ENCODE data around the gene HNRNPF. TPM values are rescaled to one million over a fixed set of nuclear protein-coding genes. Genes with fewer than 3 reads are reported as not detected.

The HNRNPF gene
- total RNA-seq, 2 donors from 2014 or later: 57.8 to 78.7 TPM

GRCh38 chr10:43415544-43415943 is 6.6 kb upstream of the HNRNPF start:
- Histone ChIP-seq H3K9me3 (no peaks in the 10 kb centered on the region), H3K27ac (no peak overlapping the region), H3K36me3 (no peaks in the 10 kb centered on the region), H3K27me3 (no peaks in the 10 kb centered on the region), H3K4me3 (no peak overlapping the region), H3K4me1 (peaks cover 0 to 7% of the 10 kb centered on the region in 2 donors)
- no peak for TF ChIP-seq CTCF (IDR thresholded peaks at IDR 0.05)
- DNase-seq (ENCODE audit: low spot score): no peak

GRCh38 chr10:43411536-43411935 is 2.5 kb upstream of the HNRNPF start:
- no peaks in the 10 kb centered on the region for H3K9me3 ChIP-seq
- H3K4me1 ChIP-seq: peaks cover 0 to 20% of the 10 kb centered on the region in 2 donors
- no peaks in the 10 kb centered on the region for H3K27me3 ChIP-seq
- no peak for TF ChIP-seq CTCF (IDR thresholded peaks at IDR 0.05)
- no peak overlapping the region for H3K27ac ChIP-seq
- DNase-seq (ENCODE audit: low spot score): no peak
- no peaks in the 10 kb centered on the region for H3K36me3 ChIP-seq
- H3K4me3 ChIP-seq: no peak overlapping the region

GRCh38 chr10:43410345-43410744 is 1.4 kb upstream of the HNRNPF start:
- no peaks in the 10 kb centered on the region for H3K36me3 ChIP-seq
- H3K27ac ChIP-seq: no peak overlapping the region
- no peak for DNase-seq (ENCODE audit: low spot score)
- H3K9me3 ChIP-seq: no peaks in the 10 kb centered on the region
- no peak overlapping the region for H3K4me3 ChIP-seq
- no peaks in the 10 kb centered on the region for H3K27me3 ChIP-seq
- TF ChIP-seq CTCF (IDR thresholded peaks at IDR 0.05): no peak
- peaks cover 0 to 32% of the 10 kb centered on the region in 2 donors for H3K4me1 ChIP-seq

- peaks cover 0 to 40% of the 10 kb centered on the region in 2 donors for H3K4me1 ChIP-seq
- no peak for DNase-seq (ENCODE audit: low spot score)
- no peaks in the 10 kb centered on the region for H3K36me3 ChIP-seq
- no peaks in the 10 kb centered on the region for H3K9me3 ChIP-seq
- no peak for TF ChIP-seq CTCF (IDR thresholded peaks at IDR 0.05)
- H3K27ac ChIP-seq: peak overlapping the region; percentile 98 to 100
- H3K4me3 ChIP-seq: peak overlapping the region; percentile 69 to 77
- H3K27me3 ChIP-seq: no peaks in the 10 kb centered on the region
Observed at GRCh38 chr10:43409385-43410109, 561 bp upstream of the HNRNPF start.

GRCh38 chr10:43408331-43408709 is 666 bp downstream of the HNRNPF start:
- H3K9me3 ChIP-seq: no peaks in the 10 kb centered on the region
- peak; percentile 11 to 21 for TF ChIP-seq CTCF (IDR thresholded peaks at IDR 0.05)
- H3K4me1 ChIP-seq: peaks cover 0 to 49% of the 10 kb centered on the region in 2 donors
- DNase-seq (ENCODE audit: low spot score): no peak
- peak overlapping the region; percentile 69 to 77 for H3K4me3 ChIP-seq
- H3K27me3 ChIP-seq: no peaks in the 10 kb centered on the region
- H3K27ac ChIP-seq: peak overlapping the region; percentile 98 to 100
- H3K36me3 ChIP-seq: no peaks in the 10 kb centered on the region

All from right atrium auricular region (tissue), 2 donors.